ENCODE results near the gene HTR3D. TPM values are rescaled to one million over a fixed set of nuclear protein-coding genes. Genes with fewer than 3 reads are reported as not detected.

Gene HTR3D
- total and polyA plus RNA-seq, 9 of the 15 experiments (the other 6 are each of a cell fraction or from before 2014, with no cell fraction given), result not detected

GRCh38 chr3:184073621-184074020, 42.1 kb downstream of the HTR3D start (continued):
- no peak for TF ChIP-seq RFX5 (IDR thresholded peaks at IDR 0.05; ENCODE audit: low read depth, low read length)
- TF ChIP-seq FOSL1 (tag; conservative IDR thresholded peaks at IDR 0.05), result no peak
- TF ChIP-seq ARID2 (IDR thresholded peaks at IDR 0.05), result no peak
- no peak for TF ChIP-seq ZNF444 (CRISPR knock-in tag; IDR thresholded peaks at IDR 0.05)
- TF ChIP-seq NFE2L1 (tag; IDR thresholded peaks at IDR 0.05; ENCODE audit: borderline replicate concordance, low read depth), result no peak
- TF ChIP-seq, protein P1, sequence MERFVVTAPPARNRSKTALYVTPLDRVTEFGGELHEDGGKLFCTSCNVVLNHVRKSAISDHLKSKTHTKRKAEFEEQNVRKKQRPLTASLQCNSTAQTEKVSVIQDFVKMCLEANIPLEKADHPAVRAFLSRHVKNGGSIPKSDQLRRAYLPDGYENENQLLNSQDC (CRISPR knock-in tag; IDR thresholded peaks at IDR 0.05), result no peak
- TF ChIP-seq GTF2A2 (tag; IDR thresholded peaks at IDR 0.05), result no peak
- no peak for TF ChIP-seq GATAD2B (IDR thresholded peaks at IDR 0.05; ENCODE audit: borderline replicate concordance)
- no peak for TF ChIP-seq MGA (IDR thresholded peaks at IDR 0.05)
